ENCODE data around the gene PRLR.
"Not testable (repeated sequence)": the region's sequence is repeated elsewhere in the genome, so short reads cannot be mapped to it uniquely, and the experiment has no call there.

PRLR gene

DNA sequence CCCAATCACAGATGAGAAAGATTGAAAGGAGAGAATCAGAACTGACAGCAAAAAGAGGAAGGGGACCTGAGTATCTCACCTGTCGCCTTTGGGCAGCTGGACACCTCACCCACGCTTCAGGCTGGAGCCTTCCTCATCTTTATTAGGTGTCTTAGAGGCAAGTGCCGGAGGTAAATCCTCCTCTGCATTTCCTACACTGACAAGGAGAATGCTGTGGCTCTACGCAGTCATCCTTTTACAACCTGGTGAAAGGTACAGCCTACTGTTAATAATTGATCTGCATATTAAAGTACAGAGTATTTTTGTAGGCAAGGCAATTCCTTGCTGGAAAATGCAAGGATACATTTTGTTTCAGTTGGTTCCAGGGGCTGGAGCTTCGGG lies 34.8 kb downstream of the PRLR start:
- no peak for DNase-seq (ENCODE audit: low spot score)

DNA sequence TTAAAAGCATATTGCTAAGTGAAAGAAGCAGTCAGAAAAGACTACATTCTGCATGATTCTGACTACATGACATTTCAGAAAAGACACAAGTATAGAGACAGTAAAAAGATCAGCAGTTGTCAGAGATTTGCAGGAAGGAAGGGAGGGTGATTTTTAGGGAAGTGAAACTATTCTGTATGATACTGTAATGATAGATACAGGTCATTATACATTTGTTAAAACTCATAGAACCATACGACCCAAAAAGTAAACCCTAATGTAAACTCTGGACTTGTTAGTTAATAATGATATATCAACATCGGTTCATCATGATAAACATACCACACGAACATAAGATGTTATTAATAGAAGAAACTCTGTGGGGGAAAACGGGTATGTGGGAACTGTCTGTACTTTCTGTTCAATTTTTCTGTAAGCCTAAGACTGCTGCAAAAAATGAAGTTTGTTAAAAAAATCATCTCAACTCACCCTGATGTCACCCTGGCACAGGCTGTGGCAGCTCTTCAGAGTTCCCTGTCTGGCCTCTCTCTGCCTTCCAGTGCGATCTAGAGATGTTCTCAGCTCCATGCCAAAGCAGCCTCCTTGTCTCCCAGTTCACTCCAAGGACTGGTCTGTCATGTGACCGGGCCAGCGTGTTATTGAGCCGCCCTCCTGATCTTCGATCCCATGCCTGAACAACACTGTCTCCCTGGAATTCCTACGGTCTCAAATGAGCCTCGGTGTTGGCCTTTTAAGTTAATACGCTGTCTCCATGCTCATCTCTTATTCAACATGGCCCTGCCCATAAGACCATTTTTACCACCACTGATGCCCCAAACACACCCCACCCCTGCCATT lies 35.4 kb downstream of the PRLR start:
- DNase-seq (ENCODE audit: low spot score), result no peak

GRCh38 chr5:35192506-35192905 lies 37.8 kb downstream of the PRLR start:
- no peak for DNase-seq (ENCODE audit: low spot score)

- not testable (repeated sequence) for DNase-seq (ENCODE audit: low spot score)
These were observed 40.5 kb downstream of the PRLR start for GRCh38 chr5:35189801-35190200.

DNA sequence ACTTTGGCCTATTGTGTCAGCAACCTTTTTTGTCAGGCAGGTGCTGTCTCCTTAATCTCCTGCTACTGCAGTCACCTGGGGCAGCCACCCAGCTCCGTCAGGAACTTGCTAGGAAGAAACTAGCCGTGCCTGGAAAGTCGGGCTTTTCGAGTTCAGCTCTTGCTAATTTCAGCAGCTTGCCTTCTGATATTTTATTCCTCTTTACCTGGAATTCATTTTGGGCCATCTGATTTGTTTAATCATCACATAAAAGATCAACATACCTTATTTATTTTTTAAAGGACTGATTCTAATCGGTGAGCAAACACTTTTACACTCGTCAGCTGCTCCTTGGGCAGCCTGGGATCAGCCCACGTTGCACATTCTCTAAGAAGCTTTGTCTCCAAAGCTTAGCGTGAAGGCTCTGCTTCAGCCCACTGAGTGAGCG lies 42.2 kb downstream of the PRLR start:
- DNase-seq (ENCODE audit: low spot score), result no peak

DNA sequence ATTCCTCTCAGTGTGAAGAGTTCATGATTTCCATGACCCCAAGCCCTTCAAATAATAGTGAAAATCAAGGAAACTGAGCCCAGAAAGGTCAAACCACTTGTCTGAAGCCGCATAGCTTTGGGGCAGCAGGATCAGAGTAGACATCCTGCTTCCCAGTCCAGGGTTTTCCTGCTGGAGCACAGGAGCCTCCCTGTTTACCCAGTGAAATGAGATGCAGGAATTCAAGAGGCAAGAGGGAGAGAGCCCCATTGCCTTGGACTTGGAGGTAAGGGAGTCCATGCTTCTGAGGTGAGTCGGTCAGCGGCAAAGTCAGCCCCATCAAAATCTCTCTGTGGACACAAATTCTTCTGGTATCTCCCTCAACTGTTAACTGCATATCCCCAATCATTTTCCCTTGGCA lies 42.7 kb downstream of the PRLR start:
- DNase-seq (ENCODE audit: low spot score), result not testable (repeated sequence)

- no peak for DNase-seq (ENCODE audit: low spot score)
These were observed 43.5 kb downstream of the PRLR start for GRCh38 chr5:35186749-35187148.

- no peak for DNase-seq (ENCODE audit: low spot score)
These were observed 44.8 kb downstream of the PRLR start for GRCh38 chr5:35185518-35185917.

DNA sequence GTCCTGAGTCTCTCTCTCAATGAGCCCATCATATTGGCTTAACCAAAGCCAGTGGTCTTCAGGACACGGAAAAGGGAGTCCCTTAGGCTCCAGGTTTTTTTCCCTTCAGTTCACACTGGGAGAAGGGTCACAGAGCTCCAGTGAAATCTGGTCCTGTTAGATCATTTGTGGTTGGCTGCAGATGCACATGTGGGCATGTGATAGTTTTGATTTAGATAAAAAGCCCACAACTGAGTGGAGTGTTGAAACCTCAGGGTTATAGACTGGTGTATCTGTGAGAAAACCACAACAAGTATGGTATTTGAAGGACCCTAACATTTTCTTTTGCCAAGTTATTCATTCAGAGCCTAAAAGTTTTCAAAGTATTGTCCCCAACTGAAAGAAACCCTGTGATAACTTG lies 46.7 kb downstream of the PRLR start:
- no peak for DNase-seq (ENCODE audit: low spot score)

GRCh38 chr5:35182910-35183535 lies 47.3 kb downstream of the PRLR start:
- DNase-seq (ENCODE audit: low spot score), result no peak

- no peak for DNase-seq (ENCODE audit: low spot score)
These were observed 47.8 kb downstream of the PRLR start for GRCh38 chr5:35182486-35182885.

DNA sequence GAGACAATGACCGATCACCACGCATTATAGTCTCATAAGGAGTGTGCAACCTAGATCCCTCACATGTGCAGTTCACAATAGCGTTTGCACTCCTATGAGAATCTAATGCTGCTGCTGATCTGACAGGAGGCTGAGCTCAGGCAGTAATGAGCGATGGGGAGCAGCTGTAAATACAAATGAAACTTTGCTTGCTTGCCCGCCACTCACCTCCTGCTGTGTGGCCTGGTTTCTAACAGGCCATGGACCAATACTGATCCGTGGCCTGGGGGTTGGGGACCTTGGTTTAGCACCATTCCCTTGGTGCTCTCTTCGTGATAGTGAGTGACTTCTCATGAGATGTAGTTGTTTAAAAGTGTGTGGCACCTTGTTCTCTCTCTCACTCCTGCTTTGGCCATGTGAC lies 50.2 kb downstream of the PRLR start:
- no peak for DNase-seq (ENCODE audit: low spot score)

DNA sequence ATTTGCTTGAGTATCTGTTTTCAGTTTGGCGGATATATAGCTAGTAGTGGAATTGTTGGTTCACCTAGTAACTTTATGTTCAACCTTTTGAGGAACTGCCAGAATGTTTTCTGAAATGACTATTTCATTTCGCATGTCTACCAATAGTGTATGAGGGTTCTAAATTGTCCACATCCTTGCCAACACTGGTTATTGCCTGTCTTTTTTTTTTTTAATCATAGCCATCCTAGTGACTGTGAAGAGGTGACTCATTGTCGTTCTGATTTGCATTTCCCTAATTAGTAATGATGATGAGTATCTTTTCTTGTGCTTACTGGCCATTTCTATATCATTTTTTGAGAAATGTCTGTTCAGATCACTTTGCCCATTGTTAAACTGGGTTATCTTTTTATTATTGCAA lies 52.5 kb downstream of the PRLR start:
- no peak for DNase-seq (ENCODE audit: low spot score)

- no peak for DNase-seq (ENCODE audit: low spot score)
These were observed 57.8 kb downstream of the PRLR start for GRCh38 chr5:35172533-35172932.

GRCh38 chr5:35171991-35172390 lies 58.3 kb downstream of the PRLR start:
- no peak for DNase-seq (ENCODE audit: low spot score)

DNA sequence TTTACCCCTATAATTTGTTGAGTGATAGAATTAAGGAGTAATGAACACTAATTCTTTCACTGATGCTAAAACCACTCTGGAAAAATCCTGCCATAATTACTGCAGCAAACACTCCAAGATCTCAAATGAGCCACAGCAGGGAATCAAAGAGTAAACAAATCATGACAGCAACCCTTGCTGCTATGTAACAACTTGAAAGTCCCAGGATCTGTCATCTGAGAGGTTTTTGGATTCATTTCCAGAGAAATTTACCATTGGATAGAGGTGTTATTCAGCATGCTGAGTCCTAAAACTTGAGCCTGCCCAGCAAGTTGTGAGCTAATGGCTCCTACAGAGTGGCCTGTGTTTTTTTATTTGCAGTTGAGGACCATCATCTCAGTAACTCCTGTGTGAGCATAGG lies 59.2 kb downstream of the PRLR start:
- DNase-seq (ENCODE audit: low spot score), result no peak

GRCh38 chr5:35166043-35166442 lies 64.2 kb downstream of the PRLR start:
- no peak for DNase-seq (ENCODE audit: low spot score)

- DNase-seq (ENCODE audit: low spot score), result no peak
These were observed 65.3 kb downstream of the PRLR start for GRCh38 chr5:35164860-35165542.

- DNase-seq (ENCODE audit: low spot score), result no peak
These were observed 66.6 kb downstream of the PRLR start for GRCh38 chr5:35163710-35164033.

- DNase-seq (ENCODE audit: low spot score), result no peak
These were observed 67.2 kb downstream of the PRLR start for GRCh38 chr5:35162848-35163709.

DNA sequence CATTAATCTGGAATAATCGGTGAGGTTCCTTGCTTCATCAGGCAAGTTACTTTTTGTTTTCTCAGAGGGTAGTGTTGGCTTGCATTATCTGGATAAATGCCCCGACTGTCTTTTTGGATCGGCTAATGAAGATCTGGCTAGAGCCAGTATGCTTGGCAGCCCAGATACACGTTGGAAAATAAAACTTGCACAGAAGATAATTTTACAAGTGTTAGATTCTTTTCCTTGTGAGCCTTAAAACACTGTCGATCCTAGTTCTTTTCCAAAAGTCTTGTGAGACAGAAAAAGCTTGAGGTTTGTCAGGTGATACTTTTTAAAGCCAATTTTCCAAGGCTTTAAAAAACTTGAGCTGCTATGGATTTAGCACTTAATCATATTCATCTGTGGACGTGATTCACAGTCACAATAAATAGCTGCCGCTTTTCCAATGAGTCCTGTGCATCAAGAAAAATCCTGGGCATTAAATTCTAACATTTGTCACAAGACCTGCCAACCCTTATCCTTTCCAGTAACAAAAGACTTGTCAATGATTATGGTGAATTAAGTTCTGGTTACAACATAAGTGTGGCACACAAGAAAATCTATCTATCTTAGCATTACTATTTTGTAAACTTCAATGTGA lies 68.5 kb downstream of the PRLR start:
- DNase-seq (ENCODE audit: low spot score), result no peak

All from hematopoietic multipotent progenitor cell treated with erythropoietin and hydrocortisone succinate and interleukin-3 and kit ligand, for 15 days (in vitro differentiated cells).